Stimulated activated CD4-positive, alpha-beta T cell treated with anti-CD3 and anti-CD28 coated beads, Interleukin-1b, Interleukin-23, amount 100 ng/mL, for 1 hour (primary cell): ENCODE results near the gene KLF6.
A peak's percentile ranks its signal among the peaks of the same experiment; 100 is the strongest.

ENCODE experiments used
- DNase-seq, 2 donors: peaks; one replicate each; pipeline ENCODE4 v3.0.0-alpha.2; 2020; ENCODE audit warnings: low read depth in 2 of 2

KLF6 gene

DNA sequence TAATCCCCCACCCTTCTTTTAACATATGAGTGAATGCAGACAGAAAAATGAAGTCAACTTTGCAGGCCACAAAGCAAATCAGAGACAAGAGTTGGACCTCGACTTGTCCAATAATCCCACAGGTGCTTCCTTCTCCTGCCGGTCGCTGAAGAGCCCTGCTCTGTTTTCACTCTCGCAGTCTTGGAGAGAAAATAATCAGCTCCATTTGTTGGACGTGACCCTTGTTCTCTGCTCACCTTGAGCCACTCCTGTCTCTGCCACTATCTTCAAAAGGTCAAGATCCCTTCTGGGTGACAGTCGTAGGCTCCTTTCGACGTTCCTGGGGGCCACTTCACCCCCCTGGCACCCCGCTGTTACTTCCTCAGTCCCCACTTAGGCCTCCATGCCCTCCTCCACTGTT is 2.8 kb upstream of the KLF6 start:
- DNase-seq = no peak

DNA sequence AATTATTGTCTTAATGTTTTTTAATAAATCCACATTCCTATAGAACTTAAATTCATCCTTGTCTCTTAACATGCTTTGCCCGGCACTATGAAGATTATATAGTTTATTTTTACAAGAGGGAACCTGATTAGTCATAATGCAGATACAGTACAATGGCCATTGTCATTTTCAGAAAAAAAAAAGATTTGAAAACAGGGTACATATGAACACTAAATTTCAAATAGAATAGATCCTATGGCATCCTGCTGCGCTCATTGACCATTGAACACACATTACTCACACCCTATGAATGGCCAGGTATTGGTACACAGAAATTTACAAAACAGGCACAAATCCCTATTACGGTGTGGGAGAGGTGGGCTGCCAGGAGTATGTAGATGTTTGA is 2.0 kb upstream of the KLF6 start:
- no peak for DNase-seq

DNA sequence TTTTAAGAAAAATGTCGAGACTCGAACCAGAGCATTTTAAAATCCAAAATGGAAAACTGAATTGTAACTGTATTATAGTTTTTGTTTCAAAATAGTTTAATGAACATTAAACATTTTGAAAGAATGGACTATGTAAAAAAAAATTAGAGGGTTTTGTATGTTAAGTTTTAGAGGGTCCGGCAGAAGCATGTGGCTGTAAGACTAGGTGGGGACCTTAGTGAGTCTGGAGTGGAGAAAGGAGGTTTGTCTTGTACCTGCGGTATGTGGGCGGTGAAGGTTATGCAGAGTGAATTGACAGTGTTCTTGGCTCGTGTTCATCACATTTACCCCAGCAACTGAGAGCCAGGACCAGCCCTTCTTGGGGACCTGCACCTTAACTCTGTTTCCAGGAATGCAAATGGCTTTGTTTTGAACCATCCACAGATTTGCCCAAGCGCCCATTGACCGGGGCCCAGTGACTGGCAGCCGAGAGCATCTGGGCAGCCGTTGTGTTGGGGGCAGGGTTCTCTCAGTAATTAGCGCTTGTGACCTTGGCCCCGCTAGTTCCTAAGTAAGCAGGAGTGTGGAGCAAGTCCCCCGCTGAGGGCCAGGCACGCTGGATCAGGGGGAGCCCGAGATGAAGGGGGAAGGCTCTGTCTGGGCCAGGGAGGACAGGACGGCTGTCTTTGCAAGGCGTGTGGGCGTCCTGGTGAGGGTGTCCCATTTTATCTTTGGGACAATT is 1.4 kb upstream of the KLF6 start:
- DNase-seq = no peak

DNA sequence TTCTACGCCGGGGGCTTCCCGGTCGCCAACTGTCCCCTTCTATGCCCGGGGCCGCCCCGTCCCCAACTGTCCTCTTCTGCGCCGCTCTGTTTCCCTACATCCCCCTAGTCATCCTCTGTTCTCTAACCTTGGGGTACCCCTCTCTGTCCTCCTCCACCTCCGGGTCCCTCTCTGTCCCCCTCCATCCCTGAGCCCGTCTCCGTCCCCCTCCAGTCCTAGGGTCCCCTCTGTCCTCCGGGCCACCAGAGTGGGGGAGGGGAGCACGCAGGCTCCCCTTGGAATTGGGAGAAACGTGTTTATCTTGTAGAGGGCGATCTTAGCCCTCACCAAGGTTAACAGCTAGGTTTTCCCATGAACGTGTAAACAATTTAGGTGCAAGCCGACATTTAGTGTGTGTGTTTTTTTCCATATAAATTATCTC is 852 bp upstream of the KLF6 start:
- no peak for DNase-seq

DNA sequence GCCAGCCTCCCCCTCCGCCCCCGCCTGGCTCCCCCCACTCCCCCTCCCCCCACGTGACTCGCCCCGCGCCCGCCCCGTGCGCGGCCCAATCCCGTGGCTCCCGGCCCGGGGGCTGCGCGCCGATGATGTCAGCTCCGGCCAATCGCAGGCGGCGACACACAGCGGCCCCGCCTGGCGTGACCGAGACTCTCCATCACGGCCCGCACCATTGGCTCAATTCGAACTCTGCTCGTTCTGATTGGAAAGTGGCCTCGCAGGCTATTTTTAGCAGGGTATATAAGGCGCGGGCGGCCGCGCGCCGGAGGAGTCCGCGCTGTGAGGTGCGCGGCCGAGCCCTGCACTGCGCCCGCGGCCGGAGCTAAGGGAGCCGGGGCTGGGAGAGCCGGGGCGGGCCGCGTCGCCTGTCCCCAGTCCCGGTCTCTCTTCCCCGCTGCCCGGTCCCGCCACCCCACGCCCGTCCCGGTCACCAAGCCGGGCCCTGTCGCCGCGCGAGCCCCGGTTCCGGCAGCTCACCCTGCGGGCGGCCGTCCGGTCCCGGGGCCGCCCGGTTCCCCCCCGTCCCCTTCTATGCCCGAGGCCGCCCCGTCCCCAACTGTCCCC is 342 bp upstream of the KLF6 start:
- DNase-seq = peak; percentile 98 to 99

DNA sequence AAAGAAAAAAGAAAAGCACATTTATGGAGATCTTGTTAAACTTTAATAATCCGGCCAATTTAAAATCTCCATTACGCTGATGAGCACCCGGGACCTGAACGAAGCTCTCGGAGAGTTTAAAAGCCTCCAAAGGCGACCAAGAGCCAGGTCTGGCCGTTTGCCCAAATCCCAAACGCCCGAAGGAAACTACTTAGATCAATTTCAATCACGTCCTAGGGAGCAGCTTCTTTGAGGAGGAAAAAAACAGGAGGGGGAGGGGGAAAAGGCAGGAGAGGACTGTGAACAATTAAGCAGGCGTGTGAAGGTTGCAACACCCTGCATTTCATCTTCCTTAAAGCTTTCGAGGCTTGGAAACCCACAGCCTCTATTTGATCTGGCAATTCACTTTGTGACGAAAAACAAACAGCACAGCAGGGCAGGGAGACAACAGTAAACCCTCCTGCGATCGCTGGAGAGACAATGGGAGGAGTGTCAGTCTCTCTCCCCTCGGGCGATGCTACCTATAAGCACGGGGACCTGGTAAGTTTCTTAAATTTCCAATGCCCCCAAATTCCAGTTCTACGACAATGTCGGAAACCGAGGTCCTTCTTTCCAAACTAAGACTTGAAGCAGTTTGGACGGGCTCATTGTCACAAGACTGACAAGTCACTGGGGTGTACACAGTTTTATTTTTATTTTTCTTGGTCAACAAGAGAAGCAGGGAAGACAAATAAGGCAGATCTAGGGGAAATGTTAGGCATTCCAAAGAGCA is 1.2 kb downstream of the KLF6 start:
- DNase-seq = no peak

DNA sequence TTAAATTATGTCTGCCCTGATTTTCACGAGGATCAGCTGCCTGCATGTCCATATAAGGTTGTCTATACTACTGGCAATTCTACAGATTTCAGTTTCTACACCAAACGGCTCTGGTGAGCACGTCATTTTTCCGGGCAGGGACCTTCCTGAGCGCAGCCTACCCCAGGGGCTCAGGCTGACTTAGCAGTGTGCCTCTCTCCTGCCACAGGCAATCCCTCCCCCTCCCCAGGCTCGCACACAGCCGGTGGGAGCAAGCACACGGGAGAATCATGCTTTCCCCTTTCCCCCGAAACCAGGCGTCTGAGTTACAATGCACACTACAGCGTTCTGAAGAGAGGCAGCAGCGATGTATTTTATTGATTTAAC is 1.7 kb downstream of the KLF6 start:
- DNase-seq = no peak

DNA sequence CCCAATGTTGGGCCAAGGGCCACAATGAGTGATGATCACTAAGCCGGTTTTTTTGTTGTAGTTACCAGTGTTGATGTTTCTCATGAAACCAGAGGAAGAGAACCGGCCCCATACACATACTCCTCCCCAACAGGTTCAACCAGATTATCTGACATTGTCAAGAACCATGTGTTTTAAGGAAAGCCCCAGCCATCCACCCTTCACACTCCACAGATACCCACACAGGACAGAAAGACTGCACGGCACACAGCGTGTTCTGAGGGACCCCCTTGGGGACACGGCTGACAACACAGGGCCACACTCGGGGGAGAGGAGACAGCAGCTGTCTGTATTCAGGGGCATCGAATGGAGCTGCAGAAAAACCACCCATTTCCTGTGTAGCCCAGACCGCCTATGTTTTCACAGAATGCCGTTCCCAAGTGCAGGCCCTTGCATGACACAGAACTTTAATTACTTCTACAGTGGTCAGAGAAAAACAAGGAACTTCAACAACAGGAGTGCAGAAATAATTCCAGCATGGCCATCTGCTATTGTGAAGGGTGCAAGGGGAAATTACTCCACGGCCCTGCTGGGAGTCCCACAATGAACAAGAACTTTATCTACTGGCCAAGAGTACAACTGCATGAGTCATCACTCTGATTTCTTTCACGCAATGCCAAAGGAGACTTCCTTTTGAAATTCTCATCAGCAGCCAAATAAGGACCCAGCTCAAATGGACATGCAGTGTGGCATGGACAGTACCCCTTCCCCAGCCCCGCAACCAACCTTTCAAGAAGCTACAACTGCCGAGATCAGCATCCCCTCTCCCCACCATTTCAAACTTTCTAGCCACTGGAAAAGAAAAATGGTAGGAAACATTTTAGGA is 2.3 kb downstream of the KLF6 start:
- DNase-seq = no peak

DNA sequence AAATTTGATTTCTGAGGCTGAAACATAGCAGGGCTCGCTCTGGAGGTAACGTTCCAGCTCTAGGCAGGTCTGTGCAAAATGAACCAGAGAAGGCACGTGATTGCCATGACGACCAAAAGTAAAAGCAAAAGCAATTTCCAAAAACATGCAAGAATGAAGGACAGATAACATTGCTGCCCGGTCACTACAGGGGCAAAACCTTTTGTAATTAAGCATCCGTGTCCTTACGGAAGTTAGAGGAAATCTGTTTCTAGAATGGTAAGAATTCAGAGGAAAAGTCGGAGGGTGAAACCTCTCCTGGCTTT is 2.9 kb downstream of the KLF6 start:
- DNase-seq = no peak

DNA sequence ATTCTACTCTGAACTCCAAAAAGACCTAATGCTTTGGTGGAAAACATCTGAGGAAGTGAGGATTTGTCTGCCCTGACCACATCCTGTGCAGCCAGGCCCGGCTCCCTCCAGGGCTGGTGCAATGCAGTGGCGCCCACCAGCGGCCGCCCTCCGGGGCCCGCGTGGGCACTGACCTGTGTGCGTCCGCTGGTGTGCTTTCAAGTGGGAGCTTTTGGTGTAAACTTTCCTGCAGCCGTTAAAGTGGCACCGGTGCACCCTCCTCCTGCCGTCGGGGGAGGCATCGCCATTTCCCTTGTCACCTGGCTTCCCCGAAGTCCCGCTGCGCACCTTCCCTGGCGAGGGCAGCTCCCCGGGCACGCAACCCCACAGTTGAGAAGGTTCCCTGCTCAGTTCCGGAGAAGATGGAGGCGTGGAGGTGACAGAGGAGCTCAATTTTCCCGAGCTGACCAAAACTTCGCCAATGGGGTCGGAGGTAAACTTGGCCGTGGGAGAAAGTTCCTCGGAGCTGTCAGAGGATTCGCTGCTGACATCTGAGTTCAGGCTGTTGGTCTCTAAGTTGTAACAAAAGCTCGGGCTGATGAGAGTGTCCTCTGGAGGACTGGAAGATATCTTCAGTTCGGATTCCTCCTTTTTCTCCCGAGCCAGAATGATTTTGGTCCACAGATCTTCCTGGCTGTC is 3.4 kb downstream of the KLF6 start:
- no peak for DNase-seq

DNA sequence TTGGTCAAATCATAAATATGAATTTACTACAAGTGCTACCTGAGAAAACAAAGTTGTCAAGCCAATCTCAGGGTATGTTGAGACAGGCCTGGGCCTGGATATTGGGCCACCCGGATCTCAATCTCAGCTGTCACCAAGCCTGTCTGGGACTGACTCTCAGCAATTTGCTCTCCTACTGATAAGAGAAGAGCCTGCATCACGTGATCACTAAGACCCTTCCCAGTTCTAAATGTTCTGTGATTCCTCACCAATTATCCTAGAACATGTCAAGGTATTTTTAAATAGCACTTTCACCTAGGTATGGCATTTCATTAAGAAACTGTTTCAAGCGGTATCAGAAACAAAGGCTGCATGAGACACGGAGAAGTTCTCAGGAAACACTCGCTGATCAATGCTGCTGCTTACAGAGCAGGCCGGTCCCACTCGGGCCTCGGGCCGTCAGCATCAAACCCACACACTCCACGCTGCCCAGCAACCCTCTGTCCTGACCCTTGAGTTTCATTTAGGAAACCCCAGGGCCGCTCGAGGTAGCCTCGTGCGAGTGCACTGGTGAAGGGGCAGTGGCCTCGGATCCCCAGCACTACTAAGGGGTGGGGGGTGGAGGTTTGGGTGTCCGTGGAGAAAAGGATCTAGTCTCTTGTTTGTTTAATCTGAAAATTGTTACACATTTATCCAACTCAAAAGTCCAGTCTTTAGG is 4.1 kb downstream of the KLF6 start:
- DNase-seq = no peak

DNA sequence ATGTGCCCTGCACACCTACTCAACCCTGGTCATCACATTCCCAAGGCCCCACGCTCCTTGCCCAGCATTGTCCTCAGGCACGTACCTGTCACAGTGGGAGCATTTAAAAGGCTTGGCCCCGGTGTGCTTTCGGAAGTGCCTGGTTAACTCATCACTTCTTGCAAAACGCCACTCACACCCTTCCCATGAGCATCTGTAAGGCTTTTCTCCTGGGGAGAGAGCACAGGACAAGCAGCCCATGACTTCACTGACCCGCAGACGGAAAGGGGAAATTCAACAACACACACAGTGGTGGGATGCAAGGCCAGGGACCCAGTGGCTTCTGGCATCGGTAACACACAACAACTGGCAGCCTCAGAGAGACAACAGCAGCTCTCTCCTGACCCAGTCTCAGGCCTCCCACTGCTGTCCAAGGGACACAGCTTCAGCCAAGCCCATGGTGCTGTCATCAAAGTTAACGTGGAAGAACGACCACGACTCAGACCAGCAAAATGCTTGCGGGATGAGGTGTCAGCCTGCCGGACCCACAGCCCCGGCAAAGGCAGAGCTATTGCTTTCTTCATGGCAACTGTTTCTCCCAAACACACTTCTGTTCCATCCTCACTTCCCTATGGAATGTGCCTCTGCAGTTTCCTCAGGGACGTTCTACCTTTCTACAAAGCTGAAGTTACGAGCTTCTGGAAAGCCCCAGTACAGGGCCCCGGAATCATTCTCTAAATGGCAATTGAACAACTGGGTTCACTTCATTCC is 4.8 kb downstream of the KLF6 start:
- no peak for DNase-seq

DNA sequence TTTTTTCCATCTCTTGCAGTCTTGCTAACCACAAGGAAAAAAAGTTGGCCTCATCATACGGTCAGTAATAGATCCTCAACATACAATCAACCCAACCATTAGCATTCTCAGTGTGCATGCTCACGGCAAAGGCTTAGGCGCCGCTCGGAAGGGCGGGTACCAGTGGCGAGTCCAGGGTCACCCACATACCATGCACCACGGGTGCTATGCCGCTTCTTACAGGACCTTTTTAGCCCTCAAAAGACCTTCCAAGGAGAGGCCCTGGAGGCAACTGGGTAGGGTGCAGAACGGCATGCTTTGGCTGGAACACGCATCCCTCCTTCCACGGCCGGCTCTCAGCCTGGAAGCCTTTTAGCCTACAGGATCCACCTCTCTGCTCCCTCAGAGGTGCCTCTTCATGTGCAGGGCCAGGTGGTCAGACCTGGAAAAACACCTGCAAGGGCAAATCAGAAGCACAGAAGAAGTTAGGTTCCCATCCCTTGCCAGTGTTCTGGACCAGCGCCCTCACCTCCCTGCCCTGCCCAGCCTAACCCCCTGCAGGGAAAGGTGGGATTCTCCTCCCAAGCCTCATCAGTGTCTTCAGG is 5.8 kb downstream of the KLF6 start:
- no peak for DNase-seq

DNA sequence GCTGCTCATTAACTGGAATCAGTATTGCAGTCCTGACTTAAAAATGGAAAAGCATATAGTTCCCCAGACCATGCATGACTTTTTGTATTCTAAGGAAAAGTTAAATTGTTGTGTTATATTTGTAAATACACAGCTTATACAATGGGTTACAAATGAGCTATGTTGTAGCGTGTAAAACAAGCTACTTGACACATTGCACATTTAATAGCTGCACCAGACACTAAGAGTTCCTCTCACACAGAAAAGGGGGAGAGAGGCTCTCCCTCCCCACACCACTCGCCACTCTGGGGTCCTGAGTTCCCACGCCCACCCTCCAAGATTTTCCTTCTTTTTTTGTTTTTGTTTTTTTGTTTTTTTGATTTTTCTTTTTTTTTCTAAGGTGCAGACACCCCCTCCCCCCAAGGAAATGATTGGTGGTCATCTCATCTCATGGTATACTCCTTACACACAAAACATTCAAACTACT is 6.3 kb downstream of the KLF6 start:
- DNase-seq = no peak

DNA sequence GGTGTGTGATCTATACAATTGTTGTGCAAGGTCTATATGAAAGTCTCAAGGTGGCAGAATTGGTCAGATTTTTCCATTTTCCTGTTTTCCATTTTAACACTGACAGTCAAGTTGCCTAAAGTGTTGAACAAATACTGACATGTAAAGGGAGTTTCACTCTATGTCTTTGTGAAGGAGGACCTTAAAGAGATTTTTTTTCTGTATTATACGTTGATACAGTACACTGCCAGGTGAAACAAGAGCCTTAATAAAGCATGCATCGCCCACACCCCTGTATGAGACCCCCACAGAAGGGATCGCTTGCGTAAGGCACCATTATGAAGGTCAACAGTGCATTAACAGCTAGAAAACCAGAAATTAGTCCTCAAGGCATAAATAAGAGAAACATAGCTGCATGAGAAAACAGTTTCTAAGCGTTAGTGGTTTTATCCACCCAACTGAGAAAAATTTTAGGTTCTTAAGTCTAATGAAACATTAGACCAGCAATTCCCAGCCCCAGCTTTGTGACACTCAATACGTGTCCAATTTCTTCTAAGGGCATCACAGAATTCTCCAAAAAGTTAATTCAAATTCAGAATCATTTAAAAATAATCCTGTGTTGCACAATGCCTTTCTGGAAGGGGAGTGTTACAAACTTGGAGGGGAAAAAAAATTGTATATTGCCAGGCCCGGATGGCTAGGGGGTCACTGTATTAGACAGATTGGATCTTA is 6.9 kb downstream of the KLF6 start:
- DNase-seq = no peak

DNA sequence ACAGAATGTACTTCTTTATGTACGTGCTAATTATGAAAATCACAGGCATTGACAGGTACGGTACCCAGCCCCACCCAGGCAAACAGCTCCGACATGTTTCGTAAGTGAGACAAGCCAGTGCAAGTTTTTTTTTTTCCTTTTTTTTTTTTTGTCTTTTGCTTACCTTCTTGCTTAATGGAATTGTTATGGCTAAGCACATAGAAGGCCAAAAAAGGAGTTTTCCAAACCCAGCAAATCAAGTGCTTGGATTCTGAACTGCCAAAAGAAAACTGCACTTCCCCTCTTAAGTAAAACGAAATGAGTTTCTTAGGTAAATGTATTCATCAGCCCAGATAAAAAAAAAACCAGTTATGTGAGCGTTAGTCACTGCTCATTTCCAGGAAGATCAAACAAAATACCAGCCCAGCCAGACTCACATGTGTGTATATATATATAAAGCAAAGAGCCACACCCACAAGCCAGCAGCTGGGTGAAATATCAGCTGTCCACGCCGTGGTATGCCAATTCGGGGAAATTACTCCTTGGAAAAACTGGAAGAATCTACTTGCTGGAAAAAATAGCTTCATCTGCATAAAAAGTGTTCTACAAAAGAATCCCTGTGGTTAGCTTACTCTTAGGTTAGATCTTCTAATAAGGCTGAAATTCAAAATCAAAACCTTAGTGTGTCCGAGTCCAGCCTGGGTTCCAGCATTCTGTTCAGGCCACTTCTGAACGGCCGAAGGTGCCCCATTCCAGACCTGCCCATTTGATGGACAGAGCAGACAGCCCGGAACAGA is 8.0 kb downstream of the KLF6 start:
- DNase-seq = no peak

DNA sequence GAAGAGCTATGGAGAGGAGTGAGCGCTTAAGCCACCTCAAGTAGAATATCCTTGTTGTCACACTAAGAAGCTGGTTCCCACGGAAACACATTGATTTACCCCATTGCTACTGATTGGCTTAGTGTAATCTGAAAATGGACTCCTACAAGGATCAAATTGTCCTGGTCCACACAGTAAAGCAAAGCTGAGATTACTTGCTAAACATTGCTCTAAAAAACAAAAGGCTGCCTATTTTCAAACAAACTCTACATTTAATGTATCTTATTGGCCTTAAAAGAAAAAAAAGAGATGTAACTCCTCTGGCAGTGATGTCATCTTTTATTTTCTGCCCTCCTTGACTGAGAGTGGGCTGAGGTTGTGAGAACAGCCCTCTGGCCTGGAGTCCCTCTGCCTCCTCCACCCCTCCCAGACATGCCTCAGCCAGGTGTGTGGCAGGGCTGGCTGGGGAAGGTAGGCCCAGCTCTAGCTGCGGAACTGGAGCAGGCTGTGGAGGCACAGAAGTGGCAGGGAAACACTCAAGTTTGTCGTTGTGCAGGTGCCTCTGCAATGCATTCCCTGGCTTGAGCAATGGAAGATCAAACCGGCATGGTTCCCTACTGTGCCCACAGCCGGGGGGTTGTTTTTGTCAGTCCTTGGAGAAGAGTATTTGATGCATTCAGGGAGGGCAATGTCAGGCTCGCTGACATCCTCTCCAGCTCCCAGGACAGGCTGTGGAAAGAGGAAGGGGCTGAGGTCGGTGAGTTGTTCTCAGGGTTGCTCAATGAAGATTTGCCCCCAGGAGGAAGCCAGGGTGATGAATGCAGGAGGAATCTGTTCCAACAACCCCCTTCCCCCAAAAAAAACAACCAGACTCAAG is 9.1 kb downstream of the KLF6 start:
- no peak for DNase-seq
